Renal cortex interstitium (tissue), 15 donors: ENCODE measurements around the gene MRPS18A. TPM values are rescaled to one million over a fixed set of nuclear protein-coding genes. Genes with fewer than 3 reads are reported as not detected.

Source experiments
- DNase-seq, 11 donors: peaks; one replicate each; pipeline ENCODE4 v3.0.0-alpha.2; 2013; ENCODE audit warnings: low read depth in 9 of 11, low spot score in 4 of 11; ENCODE audit errors: extremely low read depth in 1 of 11
- long read RNA-seq, 16 experiments: transcript quantifications; one replicate each; lab custom pipeline, GENCODE V29; 2026
- polyA plus RNA-seq, 3 donors: library from polyadenylated mRNA; unstranded; fragments of 120-200 nt; gene quantifications; one replicate each; pipeline ENCODE4 v1.2.1, GENCODE V29; 2013; ENCODE audit not compliant: insufficient read length in 3 of 3

MRPS18A gene
- polyA plus RNA-seq, result 10 to 100 TPM; 43.4 to 49.2 (median 48.0) TPM
- long read RNA-seq, donor 1, transcript MRPS18A-202 (6 exons, 1,062 nt), result major isoform, 21 of 25 reads
- long read RNA-seq, donor 1, partial matches to known transcripts, result 0 of 25 reads
- long read RNA-seq, donor 1, other reads (novel, unspliced or antisense), result 0 of 25 reads
- long read RNA-seq, donor 2, transcript MRPS18A-202 (6 exons, 1,062 nt), result major isoform, 19 of 20 reads
- long read RNA-seq, donor 2, partial matches to known transcripts, result 0 of 20 reads
- long read RNA-seq, donor 2, other reads (novel, unspliced or antisense), result 0 of 20 reads
- long read RNA-seq, donor 3, transcript MRPS18A-202 (6 exons, 1,062 nt), result major isoform, 40 of 41 reads
- long read RNA-seq, donor 3, partial matches to known transcripts, result 0 of 41 reads
- long read RNA-seq, donor 3, other reads (novel, unspliced or antisense), result 0 of 41 reads
- long read RNA-seq, donor 4, transcript MRPS18A-202 (6 exons, 1,062 nt), result major isoform, 29 of 32 reads
- long read RNA-seq, donor 4, partial matches to known transcripts, result 0 of 32 reads
- long read RNA-seq, donor 4, other reads (novel, unspliced or antisense), result 0 of 32 reads
- long read RNA-seq, donor 5, result 0 reads
- long read RNA-seq, donor 6, transcript MRPS18A-202 (6 exons, 1,062 nt), result major isoform, 37 of 40 reads
- long read RNA-seq, donor 6, partial matches to known transcripts, result 0 of 40 reads
- long read RNA-seq, donor 6, other reads (novel, unspliced or antisense), result 0 of 40 reads
- long read RNA-seq, donor 7, transcript MRPS18A-202 (6 exons, 1,062 nt), result major isoform, 37 of 43 reads
- long read RNA-seq, donor 7, transcript MRPS18A-201 (5 exons, 785 nt), result minor isoform, 6 of 43 reads
- long read RNA-seq, donor 7, partial matches to known transcripts, result 0 of 43 reads
- long read RNA-seq, donor 7, other reads (novel, unspliced or antisense), result 0 of 43 reads
- long read RNA-seq, donor 8, result 0 reads
- long read RNA-seq, donor 9, transcript MRPS18A-202 (6 exons, 1,062 nt), result major isoform, 35 of 40 reads
- long read RNA-seq, donor 9, partial matches to known transcripts, result 0 of 40 reads
- long read RNA-seq, donor 9, other reads (novel, unspliced or antisense), result 0 of 40 reads
- long read RNA-seq, donor 10, transcript MRPS18A-202 (6 exons, 1,062 nt), result major isoform, 35 of 37 reads
- long read RNA-seq, donor 10, partial matches to known transcripts, result 0 of 37 reads
- long read RNA-seq, donor 10, other reads (novel, unspliced or antisense), result 0 of 37 reads
- long read RNA-seq, donor 11, transcript MRPS18A-201 (5 exons, 785 nt), result minor isoform, 5 of 31 reads
- long read RNA-seq, donor 11, transcript MRPS18A-202 (6 exons, 1,062 nt), result major isoform, 26 of 31 reads
- long read RNA-seq, donor 11, partial matches to known transcripts, result 0 of 31 reads
- long read RNA-seq, donor 11, other reads (novel, unspliced or antisense), result 0 of 31 reads
- long read RNA-seq, donor 12, transcript MRPS18A-202 (6 exons, 1,062 nt), result major isoform, 11 of 14 reads
- long read RNA-seq, donor 12, partial matches to known transcripts, result 0 of 14 reads
- long read RNA-seq, donor 12, other reads (novel, unspliced or antisense), result 0 of 14 reads
- long read RNA-seq, donor 13, result 0 reads
- long read RNA-seq, donor 14, transcript MRPS18A-202 (6 exons, 1,062 nt), result major isoform, 32 of 37 reads
- long read RNA-seq, donor 14, partial matches to known transcripts, result 0 of 37 reads
- long read RNA-seq, donor 14, other reads (novel, unspliced or antisense), result 0 of 37 reads
- long read RNA-seq, donor 15, transcript MRPS18A-202 (6 exons, 1,062 nt), result major isoform, 16 of 16 reads
- long read RNA-seq, donor 15, partial matches to known transcripts, result 0 of 16 reads
- long read RNA-seq, donor 15, other reads (novel, unspliced or antisense), result 0 of 16 reads
- long read RNA-seq, donor 16, transcript MRPS18A-202 (6 exons, 1,062 nt), result major isoform, 88 of 103 reads
- long read RNA-seq, donor 16, transcript MRPS18A-201 (5 exons, 785 nt), result minor isoform, 9 of 103 reads
- long read RNA-seq, donor 16, partial matches to known transcripts, result 0 of 103 reads
- long read RNA-seq, donor 16, other reads (novel, unspliced or antisense), result 5 of 103 reads

- DNase-seq, result peak in 3 of 11 donors; percentile 67 to 77 (median 74)
Measured at GRCh38 chr6:43687437-43688347, at the start of gene MRPS18A. Gene MRPS18A (minus strand): TSS chr6:43687791. CDS start chr6:43687779, 12 bp downstream.

DNA sequence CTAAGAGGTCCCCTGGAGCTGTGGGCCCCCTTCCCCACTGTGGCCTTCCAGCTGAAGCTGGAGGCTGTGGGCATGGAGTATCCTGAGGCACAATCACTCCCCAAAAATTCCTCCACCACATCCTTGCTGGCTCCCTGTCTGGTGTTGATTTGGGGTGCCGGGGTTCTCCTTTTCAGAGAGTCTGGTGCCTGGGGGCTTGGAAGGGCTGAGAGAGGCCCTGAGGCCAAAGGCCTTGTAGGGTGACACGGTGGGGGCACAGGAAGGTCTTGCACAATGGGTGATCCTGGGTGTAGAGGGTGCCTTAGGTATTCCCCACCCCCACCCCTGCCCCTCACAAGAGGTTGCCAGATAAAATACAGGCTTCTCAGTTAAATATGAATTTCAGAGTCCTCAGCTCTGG lies 49.3 kb upstream of the MRPS18A start:
- DNase-seq, result no peak

- no peak for DNase-seq
Measured at GRCh38 chr6:43736211-43736786, 48.7 kb upstream of the MRPS18A start.

- DNase-seq, result no peak
Measured at GRCh38 chr6:43735642-43736199, 48.1 kb upstream of the MRPS18A start.

DNA sequence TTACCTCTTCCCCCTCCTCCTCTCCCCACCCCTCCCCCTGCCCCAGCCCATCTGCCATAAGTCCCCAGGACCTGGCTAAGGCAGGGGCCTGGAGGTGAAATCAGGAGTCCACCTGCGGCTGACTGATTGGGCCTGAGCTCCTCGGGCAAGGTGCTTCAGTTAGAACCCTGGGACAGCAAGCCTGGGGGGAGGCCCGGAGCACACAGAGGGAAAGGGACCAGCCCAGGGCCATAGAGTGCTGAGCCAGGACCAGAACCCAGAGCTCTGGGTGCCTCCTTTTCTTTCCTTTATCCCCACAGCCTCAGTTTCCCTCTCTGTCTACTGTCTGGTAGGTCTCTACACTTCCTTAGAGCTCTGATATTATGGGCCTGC lies 46.7 kb upstream of the MRPS18A start:
- no peak for DNase-seq

DNA sequence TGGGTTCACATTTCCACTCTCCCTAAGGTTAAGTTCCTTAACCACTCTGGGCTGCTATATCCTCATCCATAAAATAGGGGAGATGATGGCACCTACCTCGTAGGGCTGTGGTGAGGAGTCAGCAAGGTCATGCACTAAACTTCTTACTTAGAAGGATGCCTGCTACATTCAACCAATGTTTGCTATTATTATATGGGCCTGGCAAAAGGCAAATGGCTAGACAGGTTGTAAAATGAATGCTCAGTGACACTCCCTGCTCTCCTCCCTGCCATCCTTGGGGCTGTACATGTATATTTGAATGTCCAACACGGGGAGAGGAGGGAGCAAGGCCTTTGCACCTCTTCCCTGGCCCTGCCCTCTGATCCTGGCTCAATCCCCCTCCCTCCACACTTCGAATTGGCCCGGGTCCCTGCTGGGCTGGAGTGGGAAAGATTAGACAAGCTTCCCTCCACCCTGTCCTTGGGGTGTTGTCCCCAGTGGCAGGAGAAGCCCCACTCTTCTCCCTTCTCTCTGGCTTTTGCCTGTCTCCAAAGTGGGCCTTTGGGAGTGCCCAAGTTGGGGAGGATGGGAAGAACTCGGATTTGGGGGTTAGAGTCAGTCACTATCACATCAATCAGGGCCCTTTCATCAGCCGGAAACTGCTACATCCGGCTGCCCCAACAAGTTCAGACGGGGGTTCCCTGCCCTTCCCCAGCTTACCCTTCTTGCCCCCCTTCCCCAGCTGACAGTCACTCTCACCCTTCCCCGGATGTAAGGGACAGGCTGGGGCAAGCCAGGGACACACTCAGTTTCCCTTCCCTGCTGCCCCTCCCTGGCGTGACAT lies 46.1 kb upstream of the MRPS18A start:
- DNase-seq, result no peak

GRCh38 chr6:43730634-43731033 lies 43.0 kb upstream of the MRPS18A start:
- no peak for DNase-seq

DNA sequence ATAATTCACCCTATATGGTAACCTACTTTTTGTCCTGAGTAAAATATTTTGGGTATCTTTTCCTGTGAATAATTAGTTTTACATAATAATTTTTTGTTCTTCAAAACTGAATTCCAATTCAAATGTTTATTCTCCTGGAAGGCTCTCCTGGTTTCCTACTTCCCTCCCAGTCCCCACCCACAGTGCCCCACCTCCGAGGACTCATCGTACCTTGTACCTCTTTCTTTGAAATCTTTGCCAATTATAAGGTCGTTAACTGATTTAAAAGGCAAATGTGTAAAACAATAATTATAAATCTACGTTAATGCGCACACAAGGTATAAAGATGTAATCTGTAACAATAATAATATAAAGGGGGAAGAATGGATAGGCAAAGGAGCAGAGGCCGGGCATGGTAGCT lies 41.9 kb upstream of the MRPS18A start:
- DNase-seq, result no peak

GRCh38 chr6:43728586-43728985 lies 41.0 kb upstream of the MRPS18A start:
- DNase-seq, result no peak

GRCh38 chr6:43727634-43728033 lies 40.0 kb upstream of the MRPS18A start:
- DNase-seq, result no peak

- DNase-seq, result no peak
Measured at GRCh38 chr6:43725643-43726580, 38.3 kb upstream of the MRPS18A start.

DNA sequence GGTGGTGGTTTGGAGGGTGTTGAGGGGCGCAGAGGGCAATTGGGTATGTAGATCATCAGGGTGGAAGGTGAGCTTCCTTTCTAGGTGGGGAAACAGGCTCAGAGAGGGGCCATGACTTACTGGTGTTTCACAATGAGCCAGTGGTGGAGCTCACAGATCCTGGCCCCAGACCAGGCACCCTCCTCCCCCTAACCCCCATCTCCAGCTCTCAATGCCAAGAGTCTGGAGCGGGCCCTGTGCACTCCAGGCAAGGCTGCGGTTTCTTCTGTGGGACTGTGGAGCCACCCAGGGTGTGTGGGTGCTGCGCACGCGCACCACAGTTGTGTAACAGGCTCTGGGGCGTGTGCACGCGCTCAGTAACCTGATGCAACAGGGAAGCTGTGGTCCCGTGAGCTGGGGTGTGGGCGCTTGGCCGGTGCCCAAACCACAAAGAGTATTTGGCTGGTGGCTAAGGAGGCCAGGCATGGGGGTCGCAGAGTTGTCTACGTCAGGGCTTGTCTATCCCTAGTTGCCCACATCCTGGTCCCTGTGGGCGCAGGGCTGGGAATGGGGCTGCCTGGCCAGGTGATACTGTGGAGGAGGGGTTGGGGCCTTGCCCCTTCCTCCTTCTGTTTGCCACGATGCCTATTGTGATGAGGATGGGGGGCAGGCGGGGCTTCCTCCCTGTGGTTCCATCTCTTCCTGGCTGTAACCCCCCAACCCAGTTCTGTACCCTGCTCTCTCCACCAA lies 37.5 kb upstream of the MRPS18A start:
- DNase-seq, result no peak

GRCh38 chr6:43724354-43724753 lies 36.8 kb upstream of the MRPS18A start:
- DNase-seq, result no peak
